K562 (cell line): ENCODE measurements around the gene PPM1G. TPM values are rescaled to one million over a fixed set of nuclear protein-coding genes. Genes with fewer than 3 reads are reported as not detected.
A peak's percentile ranks its signal among the peaks of the same experiment; 100 is the strongest.

Experiments
- ARNT ChIP-seq, 2 experiments: fragments of 450-650 bp; IDR thresholded peaks; 2 replicates each; pipeline ENCODE4 v1.6.1; 2016; ENCODE audit warnings: mild to moderate bottlenecking in 1 of 2
- CXXC5 ChIP-seq: fragments of 250-450 bp; sonication (Bioruptor Pico); IDR thresholded peaks from 2 replicates; pipeline ENCODE4 v1.8.0; 2022; ENCODE audit warnings: inconsistent platforms, mild to moderate bottlenecking, moderate library complexity
- FOXJ3 ChIP-seq: sonication (generic); formaldehyde crosslinking; IDR thresholded peaks from 2 replicates; pipeline ENCODE4 v1.4.0; 2020; ENCODE audit warnings: mild to moderate bottlenecking, missing genetic modification reagents
- HLTF ChIP-seq: fragments of 450-650 bp; IDR thresholded peaks from 2 replicates; pipeline ENCODE4 v1.6.1; 2016
- MED1 ChIP-seq: sonication (generic); formaldehyde crosslinking; IDR thresholded peaks from 2 replicates; pipeline ENCODE4 v1.8.1; 2023; ENCODE audit warnings: missing genetic modification reagents, borderline replicate concordance
- MYNN ChIP-seq, 2 experiments: sonication (generic); formaldehyde crosslinking in 1 of 2; IDR thresholded peaks; 2 replicates each; pipeline versions ENCODE4 v1.5.0 to v1.6.1; 2016 to 2020; ENCODE audit warnings: antibody characterized with exemption in 1 of 2, missing genetic modification reagents in 1 of 2
- NR2C1 ChIP-seq, 2 experiments: fragments of 450-650 bp; IDR thresholded peaks; 2 replicates each; pipeline ENCODE4 v1.6.1; 2017; ENCODE audit warnings: mild to moderate bottlenecking in 2 of 2, antibody characterized with exemption in 1 of 2, inconsistent platforms in 1 of 2, missing compliant biosample characterization in 1 of 2, missing genetic modification characterization in 1 of 2
- POU5F1 ChIP-seq: fragments of 150-350 bp; IDR thresholded peaks from 2 replicates; pipeline ENCODE4 v1.6.1; 2014; ENCODE audit warnings: borderline replicate concordance, low read length, low read depth, mild to moderate bottlenecking; ENCODE audit not compliant: partially characterized antibody
- PTBP1 ChIP-seq: fragments of 200-400 bp; formaldehyde crosslinking; IDR thresholded peaks from 2 replicates; pipeline ENCODE4 v1.6.1; 2017; ENCODE audit warnings: low read depth, low read length
- SLC30A9 ChIP-seq: fragments of 250-450 bp; sonication (Bioruptor Pico); IDR thresholded peaks from 2 replicates; pipeline ENCODE4 v1.8.0; 2022; ENCODE audit warnings: mild to moderate bottlenecking, moderate library complexity
- SRSF7 ChIP-seq: fragments of 200-400 bp; formaldehyde crosslinking; optimal IDR thresholded peaks from 2 replicates; pipeline ENCODE3; 2017; ENCODE audit warnings: mild to moderate bottlenecking, low read depth, low read length
- XRCC3 ChIP-seq: fragments of 450-650 bp; IDR thresholded peaks from 2 replicates; pipeline ENCODE4 v1.6.1; 2017; ENCODE audit warnings: mild to moderate bottlenecking, moderate library complexity
- ZKSCAN1 ChIP-seq: fragments of 150-350 bp; IDR thresholded peaks from 2 replicates; pipeline ENCODE4 v1.6.1; 2016; ENCODE audit warnings: low read depth, low read length
- polyA plus RNA-seq, 8 experiments: library from polyadenylated mRNA; depleted of rRNA in 4 of 8; stranded (reverse) in 5 of 8; unstranded in 3 of 8; fragments of >200 nt; fragmentation: Nextera tagmentation in 2 of 8; fragmentation: Illumina TruSeq in 1 of 8; extraction: Ambion mirVana in 2 of 8; extraction: Trizol in 1 of 8; gene quantifications; 2 replicates each; pipeline versions ENCODE4 v1.2.1 to v1.2.3, GENCODE V29; 2011 to 2014; ENCODE audit warnings: inconsistent platforms in 1 of 8, missing spikeins in 1 of 8
- total RNA-seq, 7 experiments: library from RNA; depleted of rRNA in 6 of 7; stranded (reverse); fragments of >200 nt in 6 of 7; fragmentation: Illumina TruSeq in 2 of 7; extraction: Trizol in 2 of 7; gene quantifications; 2 replicates each; pipeline versions ENCODE4 v1.2.1 to v1.2.3, GENCODE V29; 2011 to 2021; ENCODE audit warnings: low replicate concordance in 1 of 7
- TF ChIP-seq, protein P1 (sequence below), 2 experiments: fragments of 450-650 bp; formaldehyde crosslinking in 1 of 2; IDR thresholded peaks; 2 replicates each; pipeline versions ENCODE4 v1.4.0 to v1.6.1; 2014 to 2020; ENCODE audit warnings: mild to moderate bottlenecking in 2 of 2, borderline replicate concordance in 1 of 2, low read depth in 1 of 2
- TF ChIP-seq, protein P2 (sequence below): fragments of 250-450 bp; sonication (Bioruptor Pico); IDR thresholded peaks from 2 replicates; pipeline ENCODE4 v1.4.0; 2020; ENCODE audit warnings: mild to moderate bottlenecking, moderate library complexity

Gene PPM1G
- total and polyA plus RNA-seq, 9 of the 15 experiments (the other 6 are each of a cell fraction or from before 2014, with no cell fraction given): 61.7 to 230 (median 153) TPM

DNA sequence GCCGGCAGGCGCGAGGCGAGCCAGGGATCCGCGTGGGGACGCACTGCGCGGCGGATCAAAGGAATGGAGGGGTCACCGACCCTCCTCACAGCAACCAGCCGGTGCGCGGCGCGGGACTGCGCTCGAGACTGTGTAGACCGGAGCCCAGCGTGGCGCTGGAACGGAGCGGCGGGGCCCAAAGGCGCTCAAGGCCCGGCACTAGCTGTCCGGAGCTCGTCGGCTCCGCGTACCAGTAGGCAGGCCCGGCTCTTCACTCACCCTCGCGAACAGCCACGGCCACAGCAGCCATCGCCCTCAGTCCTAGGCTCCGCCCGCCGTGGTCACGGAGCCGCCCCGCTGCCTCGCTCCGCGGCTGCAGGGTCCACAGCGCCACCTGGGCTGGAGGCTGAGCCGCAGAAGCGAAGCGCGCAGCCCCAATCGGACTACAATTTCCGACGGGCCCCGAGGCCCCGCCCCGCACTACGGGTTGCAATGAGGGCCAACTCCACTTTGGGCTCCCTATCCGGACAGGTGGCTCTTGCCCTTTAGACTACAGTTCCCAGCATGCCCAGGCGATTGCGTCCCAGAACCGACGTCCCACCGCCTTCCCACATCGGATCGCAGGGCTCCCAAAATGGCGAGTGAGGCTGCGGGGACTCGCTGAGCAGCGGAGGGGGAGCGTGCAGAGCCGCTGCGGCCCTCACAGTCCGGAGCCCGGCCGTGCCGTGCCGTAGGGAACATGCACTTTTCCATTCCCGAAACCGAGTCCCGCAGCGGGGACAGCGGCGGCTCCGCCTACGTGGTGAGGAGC lies 39.2 kb downstream of the PPM1G start, which contains the start of the genes EIF2B4 and SNX17 (continued):
- TF ChIP-seq FOXJ3 (CRISPR knock-in tag) (no peak), MYNN (IDR thresholded peaks at IDR 0.05) (no peak), MYNN (CRISPR knock-in tag; IDR thresholded peaks at IDR 0.05) (no peak), SLC30A9 (no peak), ZKSCAN1 (0 out of 2 replicates have a peak, but pooled peaks have one; percentile 68), NR2C1 (IDR thresholded peaks at IDR 0.05) (peak; percentile 73), NR2C1 (tag; IDR thresholded peaks at IDR 0.05) (peak; percentile 89), POU5F1 (peak; percentile 100), PTBP1 (no peak), XRCC3 (no peak), HLTF (peak; percentile 25; the same call in 1 of the 2 replicates), MED1 (CRISPR knock-in tag) (no peak), ARNT (IDR thresholded peaks at IDR 0.05) (no peak), SRSF7 (no peak), CXXC5 (CRISPR knock-in tag) (peak; percentile 96)
- TF ChIP-seq, protein P1, sequence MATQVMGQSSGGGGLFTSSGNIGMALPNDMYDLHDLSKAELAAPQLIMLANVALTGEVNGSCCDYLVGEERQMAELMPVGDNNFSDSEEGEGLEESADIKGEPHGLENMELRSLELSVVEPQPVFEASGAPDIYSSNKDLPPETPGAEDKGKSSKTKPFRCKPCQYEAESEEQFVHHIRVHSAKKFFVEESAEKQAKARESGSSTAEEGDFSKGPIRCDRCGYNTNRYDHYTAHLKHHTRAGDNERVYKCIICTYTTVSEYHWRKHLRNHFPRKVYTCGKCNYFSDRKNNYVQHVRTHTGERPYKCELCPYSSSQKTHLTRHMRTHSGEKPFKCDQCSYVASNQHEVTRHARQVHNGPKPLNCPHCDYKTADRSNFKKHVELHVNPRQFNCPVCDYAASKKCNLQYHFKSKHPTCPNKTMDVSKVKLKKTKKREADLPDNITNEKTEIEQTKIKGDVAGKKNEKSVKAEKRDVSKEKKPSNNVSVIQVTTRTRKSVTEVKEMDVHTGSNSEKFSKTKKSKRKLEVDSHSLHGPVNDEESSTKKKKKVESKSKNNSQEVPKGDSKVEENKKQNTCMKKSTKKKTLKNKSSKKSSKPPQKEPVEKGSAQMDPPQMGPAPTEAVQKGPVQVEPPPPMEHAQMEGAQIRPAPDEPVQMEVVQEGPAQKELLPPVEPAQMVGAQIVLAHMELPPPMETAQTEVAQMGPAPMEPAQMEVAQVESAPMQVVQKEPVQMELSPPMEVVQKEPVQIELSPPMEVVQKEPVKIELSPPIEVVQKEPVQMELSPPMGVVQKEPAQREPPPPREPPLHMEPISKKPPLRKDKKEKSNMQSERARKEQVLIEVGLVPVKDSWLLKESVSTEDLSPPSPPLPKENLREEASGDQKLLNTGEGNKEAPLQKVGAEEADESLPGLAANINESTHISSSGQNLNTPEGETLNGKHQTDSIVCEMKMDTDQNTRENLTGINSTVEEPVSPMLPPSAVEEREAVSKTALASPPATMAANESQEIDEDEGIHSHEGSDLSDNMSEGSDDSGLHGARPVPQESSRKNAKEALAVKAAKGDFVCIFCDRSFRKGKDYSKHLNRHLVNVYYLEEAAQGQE (IDR thresholded peaks at IDR 0.05; ENCODE audit: borderline replicate concordance): peak; percentile 59
- TF ChIP-seq, protein P1 (CRISPR knock-in tag; IDR thresholded peaks at IDR 0.05; ENCODE audit: low read depth): peak; percentile 46; the same call in 1 of the 2 replicates
- TF ChIP-seq, protein P2, sequence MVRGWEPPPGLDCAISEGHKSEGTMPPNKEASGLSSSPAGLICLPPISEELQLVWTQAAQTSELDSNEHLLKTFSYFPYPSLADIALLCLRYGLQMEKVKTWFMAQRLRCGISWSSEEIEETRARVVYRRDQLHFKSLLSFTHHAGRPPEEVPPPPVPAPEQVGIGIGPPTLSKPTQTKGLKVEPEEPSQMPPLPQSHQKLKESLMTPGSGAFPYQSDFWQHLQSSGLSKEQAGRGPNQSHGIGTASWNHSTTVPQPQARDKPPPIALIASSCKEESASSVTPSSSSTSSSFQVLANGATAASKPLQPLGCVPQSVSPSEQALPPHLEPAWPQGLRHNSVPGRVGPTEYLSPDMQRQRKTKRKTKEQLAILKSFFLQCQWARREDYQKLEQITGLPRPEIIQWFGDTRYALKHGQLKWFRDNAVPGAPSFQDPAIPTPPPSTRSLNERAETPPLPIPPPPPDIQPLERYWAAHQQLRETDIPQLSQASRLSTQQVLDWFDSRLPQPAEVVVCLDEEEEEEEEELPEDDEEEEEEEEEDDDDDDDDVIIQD (CRISPR knock-in tag): no peak
